ENCODE results near the gene FCRL3.
"Not testable (repeated sequence)": the region's sequence is repeated elsewhere in the genome, so short reads cannot be mapped to it uniquely, and the experiment has no call there.

Gene FCRL3, protein sequence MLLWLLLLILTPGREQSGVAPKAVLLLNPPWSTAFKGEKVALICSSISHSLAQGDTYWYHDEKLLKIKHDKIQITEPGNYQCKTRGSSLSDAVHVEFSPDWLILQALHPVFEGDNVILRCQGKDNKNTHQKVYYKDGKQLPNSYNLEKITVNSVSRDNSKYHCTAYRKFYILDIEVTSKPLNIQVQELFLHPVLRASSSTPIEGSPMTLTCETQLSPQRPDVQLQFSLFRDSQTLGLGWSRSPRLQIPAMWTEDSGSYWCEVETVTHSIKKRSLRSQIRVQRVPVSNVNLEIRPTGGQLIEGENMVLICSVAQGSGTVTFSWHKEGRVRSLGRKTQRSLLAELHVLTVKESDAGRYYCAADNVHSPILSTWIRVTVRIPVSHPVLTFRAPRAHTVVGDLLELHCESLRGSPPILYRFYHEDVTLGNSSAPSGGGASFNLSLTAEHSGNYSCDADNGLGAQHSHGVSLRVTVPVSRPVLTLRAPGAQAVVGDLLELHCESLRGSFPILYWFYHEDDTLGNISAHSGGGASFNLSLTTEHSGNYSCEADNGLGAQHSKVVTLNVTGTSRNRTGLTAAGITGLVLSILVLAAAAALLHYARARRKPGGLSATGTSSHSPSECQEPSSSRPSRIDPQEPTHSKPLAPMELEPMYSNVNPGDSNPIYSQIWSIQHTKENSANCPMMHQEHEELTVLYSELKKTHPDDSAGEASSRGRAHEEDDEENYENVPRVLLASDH

GRCh38 chr1:157700732-157701131 lies at the start of gene FCRL3:
Gene FCRL3 (minus strand): TSS chr1:157700769. CDS start chr1:157700489, 280 bp downstream.
- DNase-seq, result no peak

DNA sequence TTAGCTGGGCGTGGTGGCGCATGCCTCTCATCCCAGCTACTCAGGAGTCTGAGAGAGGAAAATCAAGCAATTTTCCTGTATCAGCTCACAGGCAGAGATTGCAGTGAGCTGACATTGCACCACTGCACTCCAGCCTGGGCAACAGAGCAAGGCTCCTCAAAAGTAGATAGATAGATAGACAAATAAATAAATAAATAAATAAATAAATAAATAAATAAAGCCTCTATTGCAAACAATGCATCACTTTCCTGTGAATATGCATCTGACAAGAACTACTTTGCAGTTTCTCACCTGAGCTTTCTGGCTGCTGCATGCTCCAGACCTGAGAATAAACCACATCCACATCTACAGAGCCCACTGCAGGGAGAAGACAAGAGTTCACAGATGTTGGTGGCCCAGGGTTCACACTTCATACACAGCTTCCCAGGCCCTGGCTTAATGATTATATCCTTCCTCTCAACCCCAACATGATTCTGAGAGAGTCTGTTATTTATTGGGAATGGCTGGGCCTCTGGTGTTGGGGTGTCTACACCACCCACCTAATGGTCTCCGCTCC lies 47.8 kb upstream of the FCRL3 start:
- no peak for DNase-seq

- DNase-seq, result no peak
These were observed 38.8 kb upstream of the FCRL3 start for GRCh38 chr1:157739229-157739901.

DNA sequence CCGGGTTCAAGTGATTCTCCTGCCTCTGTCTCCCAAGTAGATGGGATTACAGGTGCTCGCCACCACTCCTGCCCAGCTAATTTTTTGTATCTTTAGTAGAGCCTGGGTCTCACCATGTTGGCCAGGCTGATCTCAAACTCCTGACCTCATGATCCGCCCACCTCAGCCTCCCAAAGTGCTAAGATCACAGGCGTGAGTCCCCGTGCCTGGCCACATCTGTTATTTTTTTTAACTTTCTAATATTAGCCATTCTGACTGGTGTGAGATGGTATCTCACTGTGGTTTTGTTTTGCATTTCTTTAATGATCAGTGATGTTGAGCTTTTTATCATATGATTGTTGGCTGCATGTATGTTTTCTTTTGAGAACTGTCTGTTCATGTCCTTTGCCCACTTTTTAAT lies 35.4 kb upstream of the FCRL3 start:
- not testable (repeated sequence) for DNase-seq

DNA sequence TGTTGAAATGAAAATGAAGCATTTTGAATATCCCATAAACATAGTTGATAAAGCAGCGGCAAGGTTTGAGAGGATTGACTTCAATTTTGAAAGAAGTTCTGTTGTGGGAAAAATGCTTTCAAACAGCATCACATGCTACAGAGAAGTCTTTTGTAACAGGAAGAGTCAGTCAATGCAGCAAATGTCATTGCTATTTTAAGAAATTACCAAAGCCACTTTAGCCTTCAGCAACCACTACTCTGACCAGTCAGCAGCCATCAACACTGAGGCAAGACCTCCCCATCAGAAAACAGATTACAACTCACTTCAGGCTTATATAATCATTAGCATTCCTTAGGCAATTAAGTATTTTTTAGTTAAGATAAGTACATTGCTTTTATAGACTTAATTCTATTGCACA lies 33.8 kb upstream of the FCRL3 start:
- no peak for DNase-seq

DNA sequence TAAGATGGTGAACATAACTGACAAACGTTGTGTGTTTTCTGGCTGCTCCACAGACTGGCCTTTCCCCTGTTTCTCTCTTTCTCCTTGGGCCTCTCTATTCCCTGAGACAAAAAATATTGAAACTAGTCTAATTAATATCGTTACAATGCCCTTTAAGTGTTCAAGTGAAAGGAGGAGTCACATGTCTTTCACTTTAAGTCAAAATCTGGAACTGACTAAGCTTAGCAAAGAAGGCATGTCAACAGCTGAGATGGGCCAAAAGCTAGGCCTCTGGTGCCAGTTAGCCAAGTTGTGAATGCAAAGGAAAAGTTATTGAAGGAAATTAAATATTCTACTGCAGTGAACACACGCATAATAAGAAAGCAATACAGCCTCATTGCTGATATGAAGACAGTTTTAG lies 32.2 kb upstream of the FCRL3 start:
- no peak for DNase-seq

- no peak for DNase-seq
These were observed 24.6 kb upstream of the FCRL3 start for GRCh38 chr1:157725221-157725577.

GRCh38 chr1:157724537-157725220 lies 24.1 kb upstream of the FCRL3 start:
- no peak for DNase-seq

- no peak for DNase-seq
These were observed 22.6 kb upstream of the FCRL3 start for GRCh38 chr1:157723157-157723556.

- no peak for DNase-seq
These were observed 21.4 kb upstream of the FCRL3 start for GRCh38 chr1:157721985-157722384.

DNA sequence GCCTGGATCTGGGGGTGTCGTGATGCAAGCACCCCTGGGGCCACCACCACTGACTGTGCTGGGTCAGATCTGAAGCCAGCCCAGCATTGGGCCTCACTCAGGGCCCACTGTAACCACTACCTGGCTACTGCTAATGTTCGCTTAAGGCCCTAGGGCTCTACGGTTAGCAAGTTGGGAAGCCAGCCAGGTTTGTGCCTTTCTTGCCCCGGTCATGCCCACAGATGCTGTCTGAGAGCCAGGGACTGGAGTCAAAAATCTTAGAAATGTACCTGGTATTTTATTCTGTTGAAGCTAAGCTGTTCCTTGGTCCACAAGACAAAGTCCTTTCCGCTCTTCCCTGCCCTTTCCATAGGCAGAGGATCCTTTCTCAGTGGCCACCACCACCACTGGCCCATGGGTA lies 15.2 kb upstream of the FCRL3 start:
- DNase-seq, result no peak

DNA sequence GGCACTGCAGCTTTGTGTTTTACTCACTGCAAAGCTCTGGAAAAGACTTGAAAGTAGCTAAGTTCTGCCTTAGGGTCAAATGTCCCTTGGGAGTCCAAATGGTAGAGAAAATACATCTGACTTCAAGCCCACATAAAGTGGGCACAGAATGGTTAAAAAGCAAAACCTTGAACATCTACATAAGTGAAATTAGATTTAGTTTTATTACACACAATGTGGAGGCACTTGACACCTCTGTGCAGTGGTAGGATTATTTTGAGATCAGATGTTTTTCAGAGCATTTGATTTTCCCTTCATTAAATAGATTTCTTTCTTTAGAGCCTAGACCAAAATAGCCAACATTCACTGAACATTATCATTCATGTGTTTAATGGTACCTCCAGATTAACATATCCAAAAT lies 11.2 kb upstream of the FCRL3 start:
- no peak for DNase-seq

GRCh38 chr1:157704878-157705277 lies 4.3 kb upstream of the FCRL3 start:
- DNase-seq, result no peak

DNA sequence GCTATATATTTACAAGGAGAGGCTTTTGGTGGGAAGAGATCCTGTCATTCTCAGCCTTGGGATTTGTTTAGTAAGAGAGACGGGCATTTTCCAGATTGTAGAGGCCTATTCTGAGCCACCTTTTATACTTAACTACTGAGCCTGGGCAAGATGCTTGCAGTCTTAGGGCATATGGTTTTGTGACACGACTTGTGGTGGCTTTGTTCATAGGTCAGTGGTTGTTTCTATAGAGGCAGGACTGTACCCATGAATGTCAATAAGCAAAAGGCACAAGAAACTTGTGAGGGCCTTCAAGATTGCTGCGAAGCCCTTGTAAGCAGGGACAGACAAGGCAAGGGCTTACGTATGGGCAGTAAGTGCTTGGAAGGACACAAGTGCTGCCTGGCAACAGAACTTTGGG lies 3.4 kb upstream of the FCRL3 start:
- DNase-seq, result no peak

DNA sequence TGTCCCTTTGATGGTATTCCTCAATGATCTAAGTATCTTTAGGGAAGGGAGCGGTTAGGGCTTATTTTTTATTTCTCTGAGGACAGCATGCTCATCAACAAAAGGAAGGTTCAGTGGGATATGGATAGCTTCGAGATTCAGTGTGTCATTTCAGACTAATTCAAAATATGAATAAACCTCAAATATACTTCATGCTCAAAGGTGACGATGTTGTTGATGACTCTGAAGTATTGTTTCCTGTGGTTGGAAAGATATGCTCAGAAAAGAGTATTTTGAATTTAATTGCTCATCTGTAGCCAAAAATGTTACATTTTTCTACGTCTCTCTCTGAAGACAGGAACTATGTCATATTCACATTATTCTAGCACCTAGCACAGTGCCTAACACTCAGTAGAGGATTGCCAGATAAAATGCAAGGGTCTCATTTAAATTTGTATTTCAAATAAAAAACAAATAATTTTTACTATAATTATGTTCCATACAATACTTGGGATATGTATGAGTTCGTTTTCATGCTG lies 1.8 kb upstream of the FCRL3 start:
- no peak for DNase-seq

- DNase-seq, result no peak
These were observed 264 bp downstream of the FCRL3 start for GRCh38 chr1:157700305-157700704.

DNA sequence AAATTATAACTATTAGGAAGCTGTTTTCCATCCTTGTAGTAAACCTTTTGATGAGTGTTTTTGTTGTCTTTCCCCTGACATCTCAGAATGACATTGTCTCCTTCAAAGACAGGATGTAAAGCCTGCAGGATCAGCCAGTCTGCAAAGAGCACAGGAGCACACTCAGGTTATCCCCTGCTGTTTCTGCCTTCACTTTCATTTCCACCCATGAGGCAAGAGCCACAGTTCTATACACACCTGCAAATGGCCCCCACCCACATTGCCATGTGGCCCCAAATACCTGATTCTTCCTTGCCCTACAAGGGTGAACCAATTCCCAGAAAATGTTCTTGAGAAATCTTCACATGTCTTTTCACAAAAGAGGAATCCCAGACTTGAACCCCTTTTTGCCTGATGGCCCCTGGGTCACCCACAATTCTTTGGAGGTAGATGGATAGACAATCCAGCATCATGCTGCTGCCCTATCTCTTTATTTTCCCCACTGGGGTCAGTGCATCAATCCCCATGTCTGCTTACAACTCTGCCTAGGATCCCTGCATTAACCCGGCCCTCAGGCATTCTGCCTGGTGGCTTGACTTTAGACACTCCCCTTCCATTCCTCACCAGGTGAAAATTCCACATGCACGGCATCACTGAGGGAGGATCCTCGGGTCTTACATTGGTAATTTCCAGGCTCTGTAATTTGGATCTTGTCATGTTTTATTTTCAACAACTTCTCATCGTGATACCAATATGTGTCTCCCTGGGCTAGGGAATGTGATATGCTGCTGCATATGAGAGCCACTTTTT lies 2.6 kb downstream of the FCRL3 start:
- no peak for DNase-seq

DNA sequence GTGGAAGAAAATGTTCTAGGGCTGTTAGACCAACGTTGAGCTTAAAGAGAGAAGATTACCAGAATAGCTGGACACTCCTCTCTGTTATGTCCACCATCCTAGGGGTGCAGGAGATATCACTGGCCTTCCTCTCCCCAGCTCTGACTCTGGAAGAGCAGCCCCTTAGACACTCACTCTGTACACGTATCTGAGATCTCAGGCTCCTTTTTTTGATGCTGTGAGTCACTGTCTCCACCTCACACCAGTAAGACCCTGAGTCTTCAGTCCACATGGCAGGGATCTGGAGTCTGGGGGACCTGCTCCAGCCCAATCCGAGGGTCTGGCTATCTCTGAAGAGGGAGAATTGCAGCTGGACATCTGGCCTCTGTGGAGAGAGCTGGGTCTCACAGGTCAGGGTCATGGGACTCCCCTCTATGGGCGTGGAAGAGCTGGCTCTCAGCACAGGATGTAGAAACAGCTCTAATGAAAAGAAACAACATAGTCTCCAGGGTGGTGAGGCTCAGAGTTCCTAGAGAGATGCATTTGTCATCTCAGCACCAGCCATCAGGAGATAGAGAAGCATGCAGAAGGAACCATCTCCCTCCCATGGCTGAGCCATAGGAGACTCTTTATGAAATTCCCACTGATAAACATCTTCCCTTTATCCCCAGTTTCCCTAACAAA lies 3.5 kb downstream of the FCRL3 start:
- no peak for DNase-seq

DNA sequence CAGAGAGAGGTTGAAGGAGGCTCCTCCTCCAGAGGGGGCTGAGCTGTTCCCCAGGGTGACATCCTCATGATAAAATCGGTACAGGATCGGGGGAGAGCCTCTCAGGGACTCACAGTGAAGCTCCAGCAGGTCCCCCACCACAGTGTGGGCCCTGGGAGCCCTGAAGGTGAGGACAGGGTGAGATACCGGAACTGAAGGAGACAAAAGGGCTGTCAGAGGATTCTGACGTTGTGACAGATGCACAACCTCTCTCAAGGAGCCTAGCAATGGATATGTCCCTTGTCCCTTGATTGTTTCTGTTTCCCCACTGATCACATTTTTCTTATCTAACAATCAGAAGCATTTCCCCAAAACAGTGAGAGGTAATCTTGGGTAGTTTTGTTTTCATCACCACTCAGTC lies 5.2 kb downstream of the FCRL3 start:
- DNase-seq, result no peak

GRCh38 chr1:157691285-157691920 lies 9.2 kb downstream of the FCRL3 start:
- no peak for DNase-seq

Measured in stimulated activated CD4-positive, alpha-beta T cell treated with anti-CD3 and anti-CD28 coated beads, Interleukin-12 subunit alpha, Interleukin-12 subunit beta, amount 100 ng/mL, for 4 hours (primary cell).